ENCODE results near the gene PCCB. TPM values are rescaled to one million over a fixed set of nuclear protein-coding genes. Genes with fewer than 3 reads are reported as not detected.

PCCB gene
- total RNA-seq: 51.4 and 52.1 TPM in 2 replicates

GRCh38 chr3:136250059-136250902, at the start of gene PCCB:
Gene PCCB, plus strand, starts transcription at chr3:136250340. Its CDS starts 36 bp downstream, at chr3:136250376.

Other genes starting within 250 kb of the PCCB start
- gene MSL2, start 54.0 kb upstream of the PCCB start, total RNA-seq: 8.0 and 11.3 TPM in 2 replicates